NCI-H2227 (cell line): ENCODE measurements around the gene MRPL40.
"Not testable (repeated sequence)": the region's sequence is repeated elsewhere in the genome, so short reads cannot be mapped to it uniquely, and the experiment has no call there.

Experiments used
- DNase-seq: peaks from one replicate; lab custom pipeline; 2025; ENCODE audit not compliant: unreplicated experiment; lab: John Stamatoyannopoulos, UW

MRPL40 gene

GRCh38 chr22:19438298-19438697, 6.0 kb downstream of the MRPL40 start:
- DNase-seq = no peak

- no peak for DNase-seq
These were observed 8.3 kb downstream of the MRPL40 start for GRCh38 chr22:19440411-19441195.

GRCh38 chr22:19442166-19442565, 9.8 kb downstream of the MRPL40 start:
- DNase-seq = no peak

GRCh38 chr22:19443544-19444211, 11.3 kb downstream of the MRPL40 start:
- no peak for DNase-seq

- not testable (repeated sequence) for DNase-seq
These were observed 13.1 kb downstream of the MRPL40 start for GRCh38 chr22:19445279-19445982.

GRCh38 chr22:19446603-19447329, 14.4 kb downstream of the MRPL40 start:
- DNase-seq = no peak

GRCh38 chr22:19447330-19448075, 15.2 kb downstream of the MRPL40 start, which contains the start of gene C22orf39:
Gene C22orf39 (minus strand): TSS chr22:19447711. CDS start chr22:19447688, 23 bp downstream.
- DNase-seq = peak; percentile 95

- peak; percentile 69 for DNase-seq
These were observed 15.8 kb downstream of the MRPL40 start for GRCh38 chr22:19448076-19448607.

- DNase-seq = no peak
These were observed 16.5 kb downstream of the MRPL40 start for GRCh38 chr22:19448739-19449421.

GRCh38 chr22:19449422-19449767, 17.1 kb downstream of the MRPL40 start:
- no peak for DNase-seq

GRCh38 chr22:19450363-19451175, 18.2 kb downstream of the MRPL40 start:
- no peak for DNase-seq

GRCh38 chr22:19451570-19451969, 19.2 kb downstream of the MRPL40 start:
- no peak for DNase-seq

- DNase-seq = no peak
These were observed 21.4 kb downstream of the MRPL40 start for GRCh38 chr22:19453718-19454117.

GRCh38 chr22:19454156-19454555, 21.8 kb downstream of the MRPL40 start:
- DNase-seq = no peak

- no peak for DNase-seq
These were observed 22.7 kb downstream of the MRPL40 start for GRCh38 chr22:19455033-19455432.

- DNase-seq = no peak
These were observed 23.4 kb downstream of the MRPL40 start for GRCh38 chr22:19455585-19456370.

GRCh38 chr22:19456541-19456940, 24.2 kb downstream of the MRPL40 start:
- DNase-seq = no peak

GRCh38 chr22:19457828-19458428, 25.6 kb downstream of the MRPL40 start:
- no peak for DNase-seq
